Suprapubic skin (tissue), 4 donors: ENCODE results near the gene ADAM29. TPM values are rescaled to one million over a fixed set of nuclear protein-coding genes. Genes with fewer than 3 reads are reported as not detected.

Source experiments
- DNase-seq, 2 donors: peaks; one replicate each; pipeline ENCODE4 v3.0.0-alpha.2; 2019; ENCODE audit warnings: low spot score in 2 of 2
- H3K27ac ChIP-seq: fragments of 200-600 bp; sonication (generic); one replicate; pipeline ENCODE4 v1.5.1; 2019
- H3K27me3 ChIP-seq: fragments of 200-600 bp; sonication (generic); one replicate; pipeline ENCODE4 v1.5.1; 2019
- H3K36me3 ChIP-seq: fragments of 200-600 bp; sonication (generic); one replicate; pipeline ENCODE4 v1.5.1; 2019
- H3K4me1 ChIP-seq: fragments of 200-600 bp; sonication (generic); one replicate; pipeline ENCODE4 v1.5.1; 2019
- H3K4me3 ChIP-seq: fragments of 200-600 bp; sonication (generic); one replicate; pipeline ENCODE4 v1.5.1; 2019; ENCODE audit warnings: mild to moderate bottlenecking
- H3K9me3 ChIP-seq: fragments of 200-600 bp; sonication (generic); one replicate; pipeline ENCODE4 v1.5.1; 2019
- CTCF ChIP-seq, 2 donors: fragments of 200-600 bp in 1 of 2; fragments of 450-650 bp in 1 of 2; sonication (generic) in 1 of 2; IDR thresholded peaks; one replicate each; pipeline ENCODE4 v1.5.1; 2016 to 2019; ENCODE audit warnings: antibody characterized with exemption in 2 of 2, mild to moderate bottlenecking in 1 of 2, moderate library complexity in 1 of 2
- EP300 ChIP-seq: sonication (generic); formaldehyde crosslinking; IDR thresholded peaks from one replicate; pipeline ENCODE4 v1.6.1; 2017; ENCODE audit warnings: antibody characterized with exemption
- POLR2A ChIP-seq, 2 donors: fragments of 450-650 bp; IDR thresholded peaks; one replicate each; pipeline ENCODE4 v1.6.1; 2017; ENCODE audit warnings: antibody characterized with exemption in 2 of 2, mild to moderate bottlenecking in 2 of 2, moderate library complexity in 2 of 2
- POLR2AphosphoS5 ChIP-seq, 3 donors: sonication (generic); formaldehyde crosslinking; IDR thresholded peaks; one replicate each; pipeline ENCODE4 v1.6.1; 2017; ENCODE audit warnings: antibody characterized with exemption in 3 of 3
- WGBS: methylation state at CpG from one replicate; pipeline ENCODE4 v1.1.5; 2018; 5-methylcytosine and 5-hydroxymethylcytosine counted together
- total RNA-seq, 4 donors: library from RNA; depleted of rRNA; stranded (reverse); fragments of >200 nt; gene quantifications; one replicate each; pipeline ENCODE4 v1.1.0, GENCODE V29; 2016

ADAM29 gene
- total RNA-seq, 4 donors from 2014 or later: not detected

GRCh38 chr4:174929346-174929745 lies 11.2 kb downstream of the ADAM29 start:
- H3K4me3 ChIP-seq: no peak overlapping the region
- H3K36me3 ChIP-seq: no peaks in the 10 kb centered on the region
- H3K27me3 ChIP-seq: no peaks in the 10 kb centered on the region
- H3K4me1 ChIP-seq: no peaks in the 10 kb centered on the region
- H3K27ac ChIP-seq: no peak overlapping the region
- TF ChIP-seq EP300 (no peak), POLR2AphosphoS5 (IDR thresholded peaks at IDR 0.05) (no peak), CTCF (IDR thresholded peaks at IDR 0.05) (no peak), POLR2A (IDR thresholded peaks at IDR 0.05) (no peak)
- 88% methylated on average over 6 of the region's 6 CpGs for WGBS
- H3K9me3 ChIP-seq: no peaks in the 10 kb centered on the region
- DNase-seq: no peak

GRCh38 chr4:174930895-174931294 lies 12.7 kb downstream of the ADAM29 start:
- TF ChIP-seq CTCF (IDR thresholded peaks at IDR 0.05): no peak
- no peak for TF ChIP-seq POLR2AphosphoS5 (IDR thresholded peaks at IDR 0.05)
- TF ChIP-seq EP300: no peak
- no peak for TF ChIP-seq POLR2A (IDR thresholded peaks at IDR 0.05)
- no peaks in the 10 kb centered on the region for H3K9me3 ChIP-seq
- WGBS: 79% methylated on average over 5 of the region's 5 CpGs
- H3K27me3 ChIP-seq: no peaks in the 10 kb centered on the region
- no peaks in the 10 kb centered on the region for H3K36me3 ChIP-seq
- no peaks in the 10 kb centered on the region for H3K4me1 ChIP-seq
- H3K4me3 ChIP-seq: no peak overlapping the region
- H3K27ac ChIP-seq: no peak overlapping the region
- no peak for DNase-seq

GRCh38 chr4:174933083-174933482 lies 14.9 kb downstream of the ADAM29 start:
- no peaks in the 10 kb centered on the region for H3K9me3 ChIP-seq
- no peak for DNase-seq
- 0% methylated on average over 1 of the region's 1 CpG for WGBS
- H3K27me3 ChIP-seq: no peaks in the 10 kb centered on the region
- H3K4me3 ChIP-seq: no peak overlapping the region
- no peaks in the 10 kb centered on the region for H3K4me1 ChIP-seq
- H3K36me3 ChIP-seq: no peaks in the 10 kb centered on the region
- TF ChIP-seq POLR2AphosphoS5 (IDR thresholded peaks at IDR 0.05) (no peak), POLR2A (IDR thresholded peaks at IDR 0.05) (no peak), EP300 (no peak), CTCF (IDR thresholded peaks at IDR 0.05) (no peak)
- no peak overlapping the region for H3K27ac ChIP-seq

GRCh38 chr4:174934360-174934759 lies 16.2 kb downstream of the ADAM29 start:
- Histone ChIP-seq H3K4me3 (no peak overlapping the region), H3K36me3 (no peaks in the 10 kb centered on the region), H3K27ac (no peak overlapping the region), H3K4me1 (no peaks in the 10 kb centered on the region), H3K27me3 (no peaks in the 10 kb centered on the region), H3K9me3 (no peaks in the 10 kb centered on the region)
- TF ChIP-seq EP300: no peak
- TF ChIP-seq POLR2A (IDR thresholded peaks at IDR 0.05): no peak
- no peak for TF ChIP-seq POLR2AphosphoS5 (IDR thresholded peaks at IDR 0.05)
- TF ChIP-seq CTCF (IDR thresholded peaks at IDR 0.05): no peak
- no peak for DNase-seq
- 90% methylated on average over 4 of the region's 4 CpGs for WGBS

GRCh38 chr4:174935607-174936006 lies 17.4 kb downstream of the ADAM29 start:
- Histone ChIP-seq H3K27ac (no peak overlapping the region), H3K36me3 (no peaks in the 10 kb centered on the region), H3K27me3 (no peaks in the 10 kb centered on the region), H3K4me3 (no peak overlapping the region), H3K4me1 (no peaks in the 10 kb centered on the region), H3K9me3 (no peaks in the 10 kb centered on the region)
- TF ChIP-seq EP300: no peak
- no peak for TF ChIP-seq POLR2A (IDR thresholded peaks at IDR 0.05)
- no peak for TF ChIP-seq POLR2AphosphoS5 (IDR thresholded peaks at IDR 0.05)
- no peak for TF ChIP-seq CTCF (IDR thresholded peaks at IDR 0.05)
- DNase-seq: no peak
- 61% methylated on average over 2 of the region's 2 CpGs for WGBS
